ENCODE results near the gene AIFM3.

AIFM3 gene

DNA sequence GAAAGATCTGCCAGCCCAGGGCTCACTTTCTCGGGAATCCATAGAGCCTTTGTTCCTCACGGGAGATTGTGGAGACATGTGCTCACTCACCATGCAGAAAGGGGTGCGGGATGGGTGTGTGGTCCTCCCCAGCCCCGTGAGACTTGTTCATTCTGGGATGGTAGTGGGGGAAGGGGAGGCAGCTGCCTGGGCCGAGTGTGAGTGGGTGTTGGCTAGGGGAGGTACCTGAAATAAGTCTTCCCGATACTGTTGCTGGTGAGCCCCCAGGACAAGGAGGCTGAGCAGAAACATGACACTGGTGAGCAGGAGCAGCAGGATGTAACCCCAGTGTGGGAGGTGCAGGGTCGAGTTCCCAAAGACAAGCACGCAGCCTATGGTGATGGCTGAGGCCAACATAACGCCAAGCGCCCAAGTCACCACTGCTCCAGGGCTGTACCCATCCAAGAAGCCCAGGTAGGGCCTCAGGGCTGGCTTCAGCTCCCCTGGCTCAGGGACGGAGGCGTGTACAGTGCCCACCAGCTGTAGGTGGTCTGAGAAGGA lies 62.5 kb downstream of the AIFM3 start:
- DNase-seq = no peak

DNA sequence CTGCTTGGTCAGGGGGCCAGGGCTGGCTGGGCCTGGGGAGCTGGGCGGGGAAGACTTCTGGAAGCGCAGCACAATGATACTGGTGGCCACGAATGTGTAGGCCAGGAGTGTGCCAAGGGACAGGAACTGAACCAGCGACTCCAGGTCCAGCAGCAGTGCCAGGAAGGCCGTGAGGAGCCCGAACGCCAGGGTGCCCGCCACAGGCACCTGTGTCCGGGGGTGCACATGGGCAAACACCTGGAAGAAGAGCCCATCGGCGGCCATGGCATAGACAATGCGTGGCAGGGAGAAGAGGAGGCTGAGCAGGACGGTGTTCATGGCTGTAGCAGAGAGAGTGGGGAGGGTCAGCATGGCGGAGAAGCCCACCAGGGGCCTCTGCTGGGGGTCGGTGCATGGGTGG lies 63.0 kb downstream of the AIFM3 start:
- DNase-seq = no peak

Data from suppressor macrophage treated with lipopolysaccharide for 1 hour (primary cell).